Kidney tubule cell (primary cell): Measurements from ENCODE around the gene CHRD.
"Not testable (repeated sequence)": the region's sequence is repeated elsewhere in the genome, so short reads cannot be mapped to it uniquely, and the experiment has no call there.

Experiments used
- DNase-seq: peaks from one replicate; pipeline ENCODE4 v3.0.0-alpha.2; 2018; ENCODE audit warnings: low spot score

Gene CHRD

GRCh38 chr3:184419171-184419570, 39.3 kb downstream of the CHRD start:
- DNase-seq = no peak

GRCh38 chr3:184423561-184423960, 43.7 kb downstream of the CHRD start:
- no peak for DNase-seq

- DNase-seq = no peak
Measured at GRCh38 chr3:184426691-184427141, 46.9 kb downstream of the CHRD start.

GRCh38 chr3:184428561-184429175, 48.8 kb downstream of the CHRD start:
- DNase-seq = no peak

GRCh38 chr3:184429786-184430185, 49.9 kb downstream of the CHRD start:
- DNase-seq = no peak

- DNase-seq = no peak
Measured at GRCh38 chr3:184430940-184431339, 51.1 kb downstream of the CHRD start.

GRCh38 chr3:184433178-184433577, 53.3 kb downstream of the CHRD start:
- not testable (repeated sequence) for DNase-seq

GRCh38 chr3:184439096-184439495, 59.2 kb downstream of the CHRD start:
- no peak for DNase-seq
